GM15510 (cell line): ENCODE results near the gene PXYLP1.
A peak's percentile ranks its signal among the peaks of the same experiment; 100 is the strongest.

Experiments
- POLR2A ChIP-seq: IDR thresholded peaks from 3 replicates; pipeline ENCODE4 v1.6.1; 2011; ENCODE audit warnings: borderline replicate concordance; ENCODE audit not compliant: insufficient read length; ENCODE audit errors: extremely low read depth

PXYLP1 gene

DNA sequence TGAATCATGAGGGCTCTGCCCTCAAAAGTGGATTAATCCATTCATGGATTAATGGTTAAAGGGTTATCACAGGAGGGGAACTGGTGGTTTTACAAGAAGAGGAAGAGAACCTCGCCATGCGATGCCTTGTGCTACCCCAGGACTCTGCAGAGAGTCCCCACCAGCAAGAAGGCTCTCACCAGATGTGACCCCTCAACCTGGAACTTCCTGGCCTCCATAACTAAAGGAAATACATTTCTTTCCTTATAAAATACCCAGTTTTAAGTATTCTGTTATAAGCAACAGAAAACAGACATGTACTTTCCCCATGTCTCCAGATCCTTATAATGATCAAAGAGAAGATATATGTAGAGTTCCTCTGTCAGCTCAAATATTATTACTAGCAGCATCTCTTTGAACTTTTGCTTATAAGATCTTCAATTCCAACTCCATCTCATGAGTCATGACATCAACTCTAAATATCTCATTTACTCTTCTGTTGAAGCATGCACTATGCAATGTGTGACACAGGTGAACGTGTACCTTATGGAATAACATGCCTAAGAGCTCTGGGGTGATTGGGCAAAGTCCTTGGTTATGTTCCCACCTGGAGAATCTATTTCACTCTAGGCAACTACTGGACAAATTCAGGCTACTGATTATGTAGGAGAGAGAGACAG, 99.2 kb downstream of the PXYLP1 start:
- no peak for TF ChIP-seq POLR2A

DNA sequence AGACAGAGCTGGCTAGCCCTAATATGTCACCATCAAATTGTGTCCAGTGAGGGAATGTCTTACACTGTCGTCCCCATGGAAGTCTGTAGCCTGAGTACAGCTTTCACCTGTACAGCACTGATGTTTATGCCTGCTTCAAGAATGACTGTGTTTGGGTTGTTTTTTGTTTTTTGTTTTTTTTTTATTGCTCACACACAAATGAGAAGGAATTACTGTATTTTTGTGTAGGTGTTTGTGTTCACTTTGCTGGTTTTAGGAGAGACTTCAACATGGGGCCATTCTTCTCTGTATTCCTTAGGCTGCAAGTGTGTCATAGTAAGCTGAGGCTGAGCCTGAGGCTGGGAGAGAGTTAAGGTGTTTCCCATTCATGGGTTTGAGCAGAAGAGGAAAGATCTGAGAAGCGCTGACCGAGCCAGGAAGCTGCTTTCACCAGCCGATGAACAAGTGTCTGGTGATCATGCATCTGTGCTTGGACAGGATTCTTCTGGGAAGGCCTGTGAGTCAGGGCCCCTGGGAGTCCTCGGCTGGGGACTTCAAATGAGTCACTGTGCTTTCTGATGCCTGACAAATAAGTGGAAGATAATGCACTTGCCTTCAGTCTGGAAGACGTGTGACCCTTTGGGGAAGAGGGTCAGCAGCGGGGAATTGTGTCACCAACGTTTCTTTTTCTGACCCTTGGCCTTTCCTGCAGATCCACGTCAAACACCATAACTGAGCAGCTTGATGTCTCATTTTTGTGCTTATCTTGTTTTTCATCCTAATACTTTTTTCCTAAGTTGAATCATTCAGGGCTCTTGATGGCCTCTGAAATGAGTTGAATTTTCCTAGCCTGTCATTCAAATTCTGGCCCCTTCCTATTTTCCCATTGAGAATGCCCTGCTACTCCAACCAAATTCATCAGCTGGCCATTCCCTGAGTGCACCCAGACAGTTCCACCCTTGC, 100.0 kb downstream of the PXYLP1 start:
- no peak for TF ChIP-seq POLR2A

DNA sequence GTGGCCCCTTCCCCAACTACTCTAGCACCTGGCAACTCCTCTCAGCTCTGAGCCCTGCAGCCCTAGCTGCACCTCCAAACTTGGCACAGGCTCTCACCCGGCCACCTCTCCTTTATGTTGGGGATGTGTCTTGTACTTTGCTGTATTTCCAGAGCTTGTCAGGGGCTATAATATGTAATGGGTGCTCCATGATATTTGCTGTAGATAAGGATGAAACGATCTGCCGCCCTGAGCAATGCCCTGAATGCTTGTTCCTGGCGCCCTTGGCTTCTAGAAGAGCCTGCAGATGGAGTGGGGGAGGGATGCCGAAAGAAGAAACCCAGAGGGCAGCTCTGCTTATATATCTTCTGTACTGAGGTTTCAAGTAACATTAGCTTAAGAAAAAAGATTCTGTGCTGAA, 100.8 kb downstream of the PXYLP1 start:
- no peak for TF ChIP-seq POLR2A

DNA sequence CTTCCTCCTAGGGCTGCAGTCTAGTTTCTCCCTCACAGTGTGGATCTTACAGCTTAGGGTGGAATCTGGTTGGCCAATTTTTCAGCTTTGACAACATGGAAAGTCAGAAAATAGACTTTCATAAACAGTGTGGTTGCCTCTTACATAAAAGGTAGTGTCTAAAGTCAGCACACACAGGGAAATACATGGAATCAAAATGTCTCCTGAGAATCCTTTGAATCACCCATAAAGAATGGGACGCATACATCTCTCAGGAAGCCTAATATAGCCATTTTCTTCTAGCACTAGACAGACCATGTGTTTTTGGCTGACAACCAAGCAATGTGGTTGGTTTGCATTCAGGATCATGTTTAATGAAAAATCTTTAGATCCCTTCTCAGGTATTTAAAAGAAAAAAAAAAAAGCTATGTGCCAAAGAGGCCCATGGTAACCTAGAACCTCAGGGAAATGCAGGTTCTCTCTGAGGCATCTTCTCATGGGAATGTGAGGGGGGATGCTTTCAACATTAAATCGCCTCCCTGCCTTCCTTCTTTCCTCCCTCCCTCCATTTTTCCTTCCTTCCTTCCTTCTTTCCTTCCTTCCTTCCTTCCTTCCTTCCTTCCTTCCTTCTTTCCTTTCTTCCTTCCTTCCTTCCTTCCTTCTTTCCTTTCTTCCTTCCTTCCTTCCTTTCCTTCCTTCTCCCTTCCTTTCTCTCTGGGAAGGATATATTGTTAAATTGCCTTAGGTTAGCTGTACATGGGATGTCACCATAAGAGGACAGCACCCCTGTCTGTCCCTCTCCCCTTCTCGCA, 102.4 kb downstream of the PXYLP1 start:
- TF ChIP-seq POLR2A: no peak

DNA sequence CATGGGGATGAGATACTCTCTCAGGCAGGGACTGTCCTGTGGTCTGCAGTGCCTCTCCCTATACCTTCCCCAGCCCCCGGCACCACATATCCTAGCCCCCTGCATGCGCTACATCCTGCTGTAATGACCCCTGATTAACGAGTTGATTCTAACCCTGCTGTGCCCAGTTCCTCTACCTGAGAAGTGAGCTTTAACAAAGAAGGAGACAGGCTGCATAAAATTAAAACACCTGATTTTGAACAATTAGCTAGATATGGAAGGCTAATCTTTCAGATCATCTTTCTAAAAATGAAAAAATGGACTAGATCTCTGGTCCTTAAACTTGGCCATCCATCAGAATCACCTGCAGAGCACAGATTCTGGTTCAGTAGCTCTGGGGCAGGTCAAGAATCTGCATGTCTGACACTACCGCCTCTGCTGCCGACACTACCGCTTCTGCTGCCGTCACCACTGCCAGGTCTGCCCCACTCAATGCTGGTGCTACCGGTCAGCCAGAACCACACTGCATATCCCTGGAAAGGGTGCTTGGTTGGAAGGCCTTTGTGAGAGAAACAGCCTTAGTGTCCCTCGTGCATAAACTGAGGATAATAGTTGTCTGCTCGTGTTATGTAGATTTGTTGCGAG, 103.1 kb downstream of the PXYLP1 start:
- TF ChIP-seq POLR2A: no peak

DNA sequence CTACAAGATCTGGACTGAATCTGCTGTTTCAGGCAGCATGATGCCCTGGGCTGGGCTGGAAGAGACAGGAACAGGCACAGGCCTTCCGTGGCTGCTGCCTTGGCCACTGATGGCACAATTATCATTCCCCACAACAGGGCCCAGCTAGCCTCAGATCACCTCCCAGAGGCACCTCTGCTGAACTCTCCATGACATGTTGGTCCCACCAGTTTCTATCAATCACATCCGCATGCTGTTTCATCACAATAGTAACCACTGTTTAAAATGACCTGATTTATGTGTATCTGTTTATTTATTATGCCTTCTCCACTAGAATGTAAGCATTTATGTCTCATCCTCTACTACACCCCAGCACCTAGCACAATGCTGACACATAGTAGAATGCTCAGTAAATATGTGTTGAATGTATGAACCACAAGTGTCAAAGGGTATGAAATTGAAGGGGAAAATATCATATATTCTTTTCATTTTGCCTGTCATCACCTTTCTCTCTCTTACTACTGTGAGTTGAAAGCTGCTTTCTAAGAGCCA, 104.0 kb downstream of the PXYLP1 start:
- no peak for TF ChIP-seq POLR2A

DNA sequence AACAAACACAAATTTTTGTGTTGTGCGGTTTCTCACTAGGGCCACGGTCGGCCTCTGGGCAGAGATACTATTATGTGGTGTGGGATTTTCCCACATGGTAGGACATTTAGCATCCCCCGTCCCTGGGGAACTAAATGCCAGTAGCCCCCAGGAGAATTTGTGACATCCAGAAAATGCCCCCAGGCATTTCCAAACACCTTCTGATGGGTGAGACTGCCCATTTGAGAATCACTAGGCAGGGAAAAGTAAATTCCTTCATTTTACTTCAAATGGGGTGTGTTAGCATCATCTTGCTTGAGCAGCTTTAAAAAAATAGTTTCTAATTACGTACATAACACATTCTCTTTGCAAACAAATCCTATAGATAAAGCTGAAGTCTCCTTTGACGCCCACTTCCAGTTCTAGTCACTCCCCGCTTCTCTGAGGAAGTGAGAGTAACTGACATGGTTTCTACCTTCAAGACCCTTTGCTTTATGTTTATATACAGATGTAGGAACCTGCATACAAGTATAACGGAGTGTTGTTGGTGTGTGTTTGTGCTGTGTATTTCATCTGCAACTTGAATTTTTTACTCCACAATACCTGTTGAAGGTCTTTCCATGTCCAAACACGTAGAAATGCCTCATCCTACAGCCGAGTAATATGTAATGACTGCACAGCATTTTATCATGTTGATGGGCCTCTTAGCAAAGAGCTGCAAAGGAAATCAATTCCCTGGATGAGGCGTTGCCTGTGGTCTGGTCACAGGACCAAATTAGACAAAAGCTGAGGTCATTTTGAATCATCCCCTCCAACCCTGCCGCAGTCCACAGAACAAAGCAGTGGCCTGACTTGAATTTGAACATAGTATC, 105.3 kb downstream of the PXYLP1 start:
- peak; percentile 22 for TF ChIP-seq POLR2A

DNA sequence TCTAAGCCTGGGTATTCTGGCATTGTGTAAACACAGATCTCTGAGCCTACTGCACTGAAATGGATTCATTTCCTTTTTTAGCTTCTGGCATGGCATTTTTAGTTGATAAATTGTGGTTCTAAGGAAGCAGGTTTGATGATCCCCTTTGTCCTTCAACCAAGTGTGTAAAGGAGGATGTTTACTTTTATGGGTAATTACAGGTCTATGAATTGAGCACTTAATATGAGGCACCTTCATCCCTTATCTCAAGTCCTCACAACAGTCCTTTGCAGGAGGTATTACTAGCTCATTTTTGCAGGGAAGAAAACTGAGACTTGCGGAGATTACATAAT, 105.9 kb downstream of the PXYLP1 start:
- no peak for TF ChIP-seq POLR2A

DNA sequence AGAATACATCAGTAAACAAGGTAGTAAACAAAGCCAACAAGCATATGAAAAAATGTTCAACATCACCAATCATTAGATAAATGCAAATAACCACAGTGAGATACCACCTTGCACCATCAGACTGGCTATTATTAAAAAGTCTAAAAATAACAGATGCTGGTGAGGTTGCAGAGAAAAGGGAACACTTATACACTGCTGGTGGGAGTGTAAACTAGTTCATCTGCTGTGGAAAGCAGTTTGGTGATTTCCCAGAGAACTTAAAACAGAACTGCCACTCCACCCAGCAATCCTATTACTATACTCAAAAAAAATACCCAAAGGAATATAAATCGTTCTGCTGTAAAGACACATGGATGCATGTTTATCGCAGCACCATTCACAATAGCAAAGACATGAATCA, 106.4 kb downstream of the PXYLP1 start:
- TF ChIP-seq POLR2A: no peak

DNA sequence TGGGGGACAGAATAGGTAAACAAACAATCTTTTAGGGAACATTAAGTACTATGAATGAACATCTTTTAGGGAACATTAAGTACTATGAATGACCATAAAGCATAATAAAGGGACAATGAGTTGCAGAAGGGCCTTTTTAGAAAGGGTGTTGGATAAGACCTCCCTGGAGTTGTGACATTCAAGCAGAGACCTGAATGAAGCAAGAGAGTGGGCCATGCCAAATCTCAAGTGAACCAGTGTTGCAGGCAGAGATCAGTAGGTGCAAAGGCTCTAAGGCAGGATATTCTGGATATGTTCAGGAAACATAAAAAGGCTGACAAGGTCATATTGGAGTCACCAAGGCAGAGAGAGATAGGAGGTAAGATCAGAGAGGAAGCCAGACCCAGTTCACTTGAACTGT, 107.3 kb downstream of the PXYLP1 start:
- no peak for TF ChIP-seq POLR2A

DNA sequence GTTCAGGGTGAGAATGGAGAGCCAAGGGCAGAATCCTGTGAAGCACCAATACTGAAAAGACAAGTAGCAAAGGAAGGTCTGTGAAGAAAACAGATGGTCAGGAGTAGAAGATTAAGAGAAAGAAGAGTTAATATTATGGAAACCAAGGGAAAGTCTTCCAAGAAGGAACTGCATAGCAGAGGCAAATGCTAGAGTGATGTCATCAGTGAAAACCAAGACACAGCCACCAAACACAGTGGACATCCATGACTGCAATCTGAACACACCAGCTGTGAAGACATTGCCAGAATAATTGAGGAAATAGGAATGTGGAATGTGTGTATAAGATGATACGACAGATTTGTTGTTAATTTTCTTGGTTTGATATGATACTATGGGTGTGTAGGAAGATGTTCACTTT, 109.9 kb downstream of the PXYLP1 start:
- TF ChIP-seq POLR2A: no peak

DNA sequence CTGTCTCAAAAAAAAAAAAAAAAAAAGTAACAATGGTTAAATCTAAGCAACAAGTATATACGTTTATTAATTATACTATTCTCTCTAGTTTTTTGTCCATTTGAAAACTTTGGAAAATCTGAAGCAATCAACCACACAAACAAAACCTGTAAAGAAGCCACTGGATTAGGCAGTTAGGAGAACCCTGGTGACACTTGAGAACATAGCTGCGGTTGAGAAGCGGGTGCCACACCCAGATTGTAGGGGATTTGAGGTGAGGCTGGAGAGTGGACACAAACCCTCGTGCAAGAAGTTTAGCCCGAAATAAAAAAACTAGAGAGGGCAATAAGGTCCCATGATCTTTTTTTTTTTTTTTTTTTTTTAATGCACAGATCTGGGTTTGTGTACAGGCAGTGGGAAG, 110.8 kb downstream of the PXYLP1 start:
- no peak for TF ChIP-seq POLR2A

DNA sequence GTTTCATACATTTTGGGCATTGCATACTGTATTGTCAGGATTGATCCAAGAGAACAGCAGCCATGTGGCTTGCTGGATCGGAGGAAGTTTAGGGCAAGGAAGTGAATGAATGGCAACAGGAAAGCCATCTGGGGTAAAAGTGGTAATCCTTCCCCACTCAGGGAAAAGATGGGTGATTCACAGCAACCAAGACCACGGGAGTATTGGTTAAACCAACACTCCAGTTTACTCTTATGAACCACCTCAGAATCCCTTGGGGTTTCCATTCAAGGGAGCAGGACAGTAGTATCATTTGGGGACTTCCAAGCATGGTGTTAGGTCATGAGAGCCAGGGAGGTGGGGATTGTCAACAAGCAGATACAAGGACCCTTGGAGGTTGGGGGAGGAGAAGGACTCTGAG, 111.5 kb downstream of the PXYLP1 start:
- no peak for TF ChIP-seq POLR2A

DNA sequence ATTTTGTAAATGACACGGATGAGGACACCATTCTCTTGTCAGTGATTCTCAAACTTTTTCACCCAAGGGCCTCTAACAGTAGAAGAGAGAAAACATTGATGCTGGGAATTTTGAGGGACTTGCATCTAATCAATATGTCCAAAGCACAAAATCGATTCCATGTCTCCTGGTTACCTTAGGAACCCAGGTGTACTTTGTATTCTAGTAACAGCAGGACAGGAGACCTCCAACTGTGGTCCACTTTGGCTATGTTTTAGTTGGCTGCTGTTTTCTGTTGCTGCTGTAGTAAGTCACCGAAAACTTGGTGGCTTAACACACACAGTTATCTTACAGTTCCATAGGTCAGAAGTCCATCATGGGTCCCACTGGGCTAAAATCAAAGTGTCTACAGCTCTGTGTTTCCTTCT, 112.2 kb downstream of the PXYLP1 start:
- no peak for TF ChIP-seq POLR2A
